H9 (cell line): ENCODE data around the gene CNTN3. TPM values are rescaled to one million over a fixed set of nuclear protein-coding genes. Genes with fewer than 3 reads are reported as not detected.

Source experiments
- DNase-seq: peaks from one replicate; pipeline ENCODE4 v3.0.0-alpha.2; 2017
- H2AFZ ChIP-seq: one replicate; pipeline ENCODE4 v1.6.1; 2013; ENCODE audit warnings: mild to moderate bottlenecking, low read length, control low read depth, moderate library complexity
- H2AK5ac ChIP-seq: 2 replicates; pipeline ENCODE4 v1.6.1; 2013; ENCODE audit warnings: low read length, control low read depth, mixed read lengths; ENCODE audit not compliant: insufficient read length
- H2BK120ac ChIP-seq: one replicate; pipeline ENCODE4 v1.6.1; 2013; ENCODE audit warnings: low read depth, mild to moderate bottlenecking, low read length, control low read depth, inconsistent platforms; ENCODE audit not compliant: poor library complexity, severe bottlenecking
- H2BK12ac ChIP-seq: 2 replicates; pipeline ENCODE4 v1.6.1; 2013; ENCODE audit warnings: low read length, control low read depth, mixed read lengths, low read depth; ENCODE audit not compliant: insufficient read length
- H2BK15ac ChIP-seq: 2 replicates; pipeline ENCODE4 v1.6.1; 2013; ENCODE audit warnings: low read depth, low read length, control low read depth
- H2BK20ac ChIP-seq: one replicate; pipeline ENCODE4 v1.6.1; 2013; ENCODE audit warnings: low read depth, mild to moderate bottlenecking, low read length, control low read depth, inconsistent platforms; ENCODE audit not compliant: poor library complexity, severe bottlenecking
- H2BK5ac ChIP-seq: 2 replicates; pipeline ENCODE4 v1.6.1; 2013; ENCODE audit warnings: low read length, control low read depth, mixed read lengths; ENCODE audit not compliant: insufficient read length
- H3K14ac ChIP-seq: 2 replicates; pipeline ENCODE4 v1.6.1; 2013; ENCODE audit warnings: low read length, control low read depth; ENCODE audit not compliant: insufficient read depth
- H3K18ac ChIP-seq: 2 replicates; pipeline ENCODE4 v1.6.1; 2013; ENCODE audit warnings: low read depth, mild to moderate bottlenecking, mixed read lengths, low read length, control low read depth; ENCODE audit not compliant: insufficient read length
- H3K23ac ChIP-seq: 2 replicates; pipeline ENCODE4 v1.6.1; 2013; ENCODE audit warnings: low read length, control low read depth, mixed read lengths, low read depth; ENCODE audit not compliant: insufficient read length
- H3K23me2 ChIP-seq: 2 replicates; pipeline ENCODE4 v1.6.1; 2013; ENCODE audit warnings: low read depth, mild to moderate bottlenecking, mixed read lengths, low read length, control low read depth; ENCODE audit not compliant: insufficient read length, poor library complexity, severe bottlenecking
- H3K27ac ChIP-seq: 2 replicates; pipeline ENCODE4 v1.5.1; 2013; ENCODE audit warnings: low read length, control low read depth, mixed read lengths, low read depth; ENCODE audit not compliant: insufficient read length
- H3K27me3 ChIP-seq: 2 replicates; pipeline ENCODE4 v1.6.1; 2013; ENCODE audit warnings: low read length, control low read depth, inconsistent platforms; ENCODE audit not compliant: insufficient read depth
- H3K4ac ChIP-seq: 2 replicates; pipeline ENCODE4 v1.6.1; 2013; ENCODE audit warnings: low read depth, mild to moderate bottlenecking, control low read depth, inconsistent platforms, low read length, moderate library complexity
- H3K4me1 ChIP-seq: 2 replicates; pipeline ENCODE4 v1.6.1; 2013; ENCODE audit warnings: low read length, control low read depth, inconsistent platforms; ENCODE audit not compliant: insufficient read depth
- H3K4me2 ChIP-seq: 2 replicates; pipeline ENCODE4 v1.6.1; 2013; ENCODE audit warnings: low read length, control low read depth, mixed read lengths; ENCODE audit not compliant: insufficient read length, insufficient read depth
- H3K56ac ChIP-seq: 2 replicates; pipeline ENCODE4 v1.6.1; 2013; ENCODE audit warnings: low read depth, mild to moderate bottlenecking, mixed read lengths, low read length, control low read depth; ENCODE audit not compliant: insufficient read length
- H3K79me1 ChIP-seq: 2 replicates; pipeline ENCODE4 v1.6.1; 2013; ENCODE audit warnings: low read depth, mild to moderate bottlenecking, moderate library complexity, low read length, control low read depth, inconsistent platforms; ENCODE audit not compliant: insufficient read depth, poor library complexity, severe bottlenecking
- H3K79me2 ChIP-seq: 2 replicates; pipeline ENCODE4 v1.6.1; 2013; ENCODE audit warnings: low read length, control low read depth, inconsistent platforms; ENCODE audit not compliant: insufficient read depth
- H3K9ac ChIP-seq: 2 replicates; pipeline ENCODE4 v1.6.1; 2013; ENCODE audit warnings: low read length, control low read depth, mixed read lengths; ENCODE audit not compliant: insufficient read length; ENCODE audit errors: extremely low read depth
- H3K9me3 ChIP-seq: one replicate; pipeline ENCODE4 v1.6.1; 2013; ENCODE audit warnings: low read depth, low read length, inconsistent platforms; ENCODE audit not compliant: control insufficient read depth
- H3T11ph ChIP-seq: one replicate; pipeline ENCODE4 v1.6.1; 2013; ENCODE audit warnings: mild to moderate bottlenecking, low read length, control low read depth, inconsistent platforms
- H4K20me1 ChIP-seq: one replicate; pipeline ENCODE4 v1.6.1; 2013; ENCODE audit not compliant: control insufficient read depth, insufficient read length, insufficient read depth
- H4K5ac ChIP-seq: 2 replicates; pipeline ENCODE4 v1.6.1; 2013; ENCODE audit warnings: low read depth, mild to moderate bottlenecking, mixed read lengths, low read length, control low read depth; ENCODE audit not compliant: insufficient read length
- H4K8ac ChIP-seq: replicated peaks from 2 replicates; pipeline ENCODE4 v1.6.1; 2013; ENCODE audit warnings: low read length, control low read depth, mixed read lengths, low read depth; ENCODE audit not compliant: insufficient read length
- H4K91ac ChIP-seq: 2 replicates; pipeline ENCODE4 v1.6.1; 2013; ENCODE audit warnings: low read depth, mild to moderate bottlenecking, moderate library complexity, mixed read lengths, low read length, control low read depth; ENCODE audit not compliant: insufficient read length
- H3K27ac Mint-ChIP-seq, 3 experiments: 2 replicates in 2 of 3; 3 replicates in 1 of 3; pipeline ENCODE4 v1.8.0; 2020 to 2021; ENCODE audit warnings: mixed read lengths in 3 of 3, mild to moderate bottlenecking in 1 of 3, moderate library complexity in 1 of 3
- H3K27me3 Mint-ChIP-seq: 2 replicates; pipeline ENCODE4 v1.8.0; 2021; ENCODE audit warnings: low read depth, mild to moderate bottlenecking, moderate library complexity, mixed read lengths
- H3K36me3 Mint-ChIP-seq, 3 experiments: 2 replicates in 2 of 3; 3 replicates in 1 of 3; pipeline ENCODE4 v1.8.0; 2020 to 2021; ENCODE audit warnings: low read depth in 3 of 3, mixed read lengths in 3 of 3; ENCODE audit not compliant: insufficient read depth in 1 of 3
- H3K4me1 Mint-ChIP-seq, 2 experiments: 2 replicates each; pipeline ENCODE4 v1.8.0; 2020; ENCODE audit warnings: mixed read lengths in 2 of 2
- H3K4me3 Mint-ChIP-seq, 2 experiments: 2 replicates in 1 of 2; 3 replicates in 1 of 2; pipeline ENCODE4 v1.8.0; 2020 to 2021; ENCODE audit warnings: mild to moderate bottlenecking in 2 of 2, mixed read lengths in 2 of 2, moderate library complexity in 1 of 2
- H3K9me3 Mint-ChIP-seq, 2 experiments: 2 replicates in 1 of 2; 3 replicates in 1 of 2; pipeline ENCODE4 v1.8.0; 2020; ENCODE audit warnings: mild to moderate bottlenecking in 2 of 2, mixed read lengths in 2 of 2, moderate library complexity in 1 of 2
- WGBS: extraction: QIAGEN DNeasy Blood & Tissue Kit; methylation state at CpG from one replicate; pipeline ENCODE4 v1.1.7; 2013; ENCODE audit warnings: missing lambda C conversion rate, low lambda C conversion rate, mixed read lengths; ENCODE audit not compliant: insufficient read length; ENCODE audit errors: extremely low coverage; 5-methylcytosine and 5-hydroxymethylcytosine counted together
- total RNA-seq: library from RNA; stranded (reverse); gene quantifications from 2 replicates; pipeline ENCODE4 v1.2.1, GENCODE V29; 2021
- TF ChIP-seq, protein P1 (sequence below): fragments of 200-600 bp; sonication (generic); conservative IDR thresholded peaks from 3 replicates; pipeline ENCODE4 v1.8.0; 2021; ENCODE audit warnings: antibody characterized with exemption, mild to moderate bottlenecking

Gene CNTN3
- total RNA-seq, 1 experiment from 2014 or later: not detected

DNA sequence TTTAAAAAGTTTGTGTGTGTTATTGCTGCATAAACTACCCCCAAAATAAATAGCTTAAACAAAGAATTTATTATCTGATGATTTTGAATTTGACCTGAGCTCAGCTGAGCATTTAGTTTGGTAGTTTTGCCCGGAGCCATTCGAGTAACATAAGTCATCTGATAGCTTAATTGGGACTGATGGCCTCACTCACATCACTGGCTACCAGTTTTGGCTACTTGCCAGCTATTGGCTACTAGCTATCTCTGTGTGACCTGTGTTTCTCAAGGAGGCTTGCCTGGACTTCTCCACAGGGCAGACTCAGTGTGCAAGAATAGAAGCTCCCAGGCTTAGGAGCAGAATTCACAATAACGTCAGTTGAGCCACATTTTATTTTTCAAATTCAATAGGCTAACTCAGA lies 9.0 kb downstream of the CNTN3 start:
- no peaks in the 10 kb centered on the region for H3K79me1 ChIP-seq
- H3K27ac ChIP-seq: no peak overlapping the region
- no peak overlapping the region for H2AFZ ChIP-seq
- H3K4me1 Mint-ChIP-seq: no peaks in the 10 kb centered on the region
- no peaks in the 10 kb centered on the region for H3K27me3 ChIP-seq
- H3K23ac ChIP-seq: no peak overlapping the region
- H3K23me2 ChIP-seq: no peaks in the 10 kb centered on the region
- WGBS: no CpG with 5 or more reads among the region's 3 CpGs
- H3K14ac ChIP-seq: no peak overlapping the region
- H2BK12ac ChIP-seq: no peak overlapping the region
- H3K56ac ChIP-seq: no peak overlapping the region
- no peak overlapping the region for H3K18ac ChIP-seq
- no peak overlapping the region for H2AK5ac ChIP-seq
- H4K8ac ChIP-seq: no peak overlapping the region
- H3K36me3 Mint-ChIP-seq: no peaks in the 10 kb centered on the region
- no peak overlapping the region for H4K5ac ChIP-seq
- no peak overlapping the region for H2BK20ac ChIP-seq
- no peaks in the 10 kb centered on the region for H4K20me1 ChIP-seq
- no peak overlapping the region for H3K4ac ChIP-seq
- H4K91ac ChIP-seq: no peak overlapping the region
- no peak overlapping the region for H3K9ac ChIP-seq
- H2BK5ac ChIP-seq: no peak overlapping the region
- no peak for DNase-seq
- no peak overlapping the region for H3K4me3 Mint-ChIP-seq
- no peaks in the 10 kb centered on the region for H3K79me2 ChIP-seq
- H2BK15ac ChIP-seq: no peak overlapping the region
- H3K9me3 ChIP-seq: no peaks in the 10 kb centered on the region
- H2BK120ac ChIP-seq: no peak overlapping the region
- no peak overlapping the region for H3T11ph ChIP-seq
- no peak overlapping the region for H3K4me2 ChIP-seq
- TF ChIP-seq, protein P1, sequence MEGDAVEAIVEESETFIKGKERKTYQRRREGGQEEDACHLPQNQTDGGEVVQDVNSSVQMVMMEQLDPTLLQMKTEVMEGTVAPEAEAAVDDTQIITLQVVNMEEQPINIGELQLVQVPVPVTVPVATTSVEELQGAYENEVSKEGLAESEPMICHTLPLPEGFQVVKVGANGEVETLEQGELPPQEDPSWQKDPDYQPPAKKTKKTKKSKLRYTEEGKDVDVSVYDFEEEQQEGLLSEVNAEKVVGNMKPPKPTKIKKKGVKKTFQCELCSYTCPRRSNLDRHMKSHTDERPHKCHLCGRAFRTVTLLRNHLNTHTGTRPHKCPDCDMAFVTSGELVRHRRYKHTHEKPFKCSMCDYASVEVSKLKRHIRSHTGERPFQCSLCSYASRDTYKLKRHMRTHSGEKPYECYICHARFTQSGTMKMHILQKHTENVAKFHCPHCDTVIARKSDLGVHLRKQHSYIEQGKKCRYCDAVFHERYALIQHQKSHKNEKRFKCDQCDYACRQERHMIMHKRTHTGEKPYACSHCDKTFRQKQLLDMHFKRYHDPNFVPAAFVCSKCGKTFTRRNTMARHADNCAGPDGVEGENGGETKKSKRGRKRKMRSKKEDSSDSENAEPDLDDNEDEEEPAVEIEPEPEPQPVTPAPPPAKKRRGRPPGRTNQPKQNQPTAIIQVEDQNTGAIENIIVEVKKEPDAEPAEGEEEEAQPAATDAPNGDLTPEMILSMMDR: no peak
- H3K4me1 ChIP-seq: no peaks in the 10 kb centered on the region
- H3K9me3 Mint-ChIP-seq: no peaks in the 10 kb centered on the region; a peak in 1 of 5 replicates
- H3K27me3 Mint-ChIP-seq: peaks cover 15% of the 10 kb centered on the region
- no peak overlapping the region for H3K27ac Mint-ChIP-seq
